ENCODE measurements around the gene GYPC.

DNA sequence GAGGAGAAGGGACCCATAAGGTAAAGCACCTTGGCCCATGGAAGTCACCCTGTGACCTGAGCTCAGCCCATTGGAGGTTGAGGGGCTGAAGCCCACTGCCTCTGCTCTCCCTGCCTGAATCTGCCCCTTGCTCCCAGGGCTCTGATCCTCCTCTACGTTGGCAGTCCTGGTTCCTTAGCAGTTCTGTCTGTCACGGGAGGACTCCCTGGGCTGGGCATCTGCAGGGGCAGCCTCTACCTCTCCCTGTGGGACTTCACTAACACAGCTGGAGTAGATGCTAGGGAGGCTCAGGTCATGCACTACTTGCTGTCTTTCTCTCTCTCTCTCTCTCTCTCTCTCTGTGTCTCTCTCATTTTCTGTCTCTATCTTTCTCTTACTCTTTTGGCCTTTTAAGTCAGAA is 8.7 kb downstream of the GYPC start:
- TF ChIP-seq POLR2A (IDR thresholded peaks at IDR 0.05) (no peak), POLR2AphosphoS5 (IDR thresholded peaks at IDR 0.05) (no peak), EP300 (IDR thresholded peaks at IDR 0.05) (no peak)
- TF ChIP-seq, protein P1, sequence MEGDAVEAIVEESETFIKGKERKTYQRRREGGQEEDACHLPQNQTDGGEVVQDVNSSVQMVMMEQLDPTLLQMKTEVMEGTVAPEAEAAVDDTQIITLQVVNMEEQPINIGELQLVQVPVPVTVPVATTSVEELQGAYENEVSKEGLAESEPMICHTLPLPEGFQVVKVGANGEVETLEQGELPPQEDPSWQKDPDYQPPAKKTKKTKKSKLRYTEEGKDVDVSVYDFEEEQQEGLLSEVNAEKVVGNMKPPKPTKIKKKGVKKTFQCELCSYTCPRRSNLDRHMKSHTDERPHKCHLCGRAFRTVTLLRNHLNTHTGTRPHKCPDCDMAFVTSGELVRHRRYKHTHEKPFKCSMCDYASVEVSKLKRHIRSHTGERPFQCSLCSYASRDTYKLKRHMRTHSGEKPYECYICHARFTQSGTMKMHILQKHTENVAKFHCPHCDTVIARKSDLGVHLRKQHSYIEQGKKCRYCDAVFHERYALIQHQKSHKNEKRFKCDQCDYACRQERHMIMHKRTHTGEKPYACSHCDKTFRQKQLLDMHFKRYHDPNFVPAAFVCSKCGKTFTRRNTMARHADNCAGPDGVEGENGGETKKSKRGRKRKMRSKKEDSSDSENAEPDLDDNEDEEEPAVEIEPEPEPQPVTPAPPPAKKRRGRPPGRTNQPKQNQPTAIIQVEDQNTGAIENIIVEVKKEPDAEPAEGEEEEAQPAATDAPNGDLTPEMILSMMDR (IDR thresholded peaks at IDR 0.05) = no peak
